Measurements from ENCODE around the gene TGFBR3L. TPM values are rescaled to one million over a fixed set of nuclear protein-coding genes. Genes with fewer than 3 reads are reported as not detected.

TGFBR3L gene
- total and polyA plus RNA-seq, 2 of the 8 experiments (the other 6 are each of a cell fraction or from before 2014, with no cell fraction given) = 3.1 to 3.7 TPM

DNA sequence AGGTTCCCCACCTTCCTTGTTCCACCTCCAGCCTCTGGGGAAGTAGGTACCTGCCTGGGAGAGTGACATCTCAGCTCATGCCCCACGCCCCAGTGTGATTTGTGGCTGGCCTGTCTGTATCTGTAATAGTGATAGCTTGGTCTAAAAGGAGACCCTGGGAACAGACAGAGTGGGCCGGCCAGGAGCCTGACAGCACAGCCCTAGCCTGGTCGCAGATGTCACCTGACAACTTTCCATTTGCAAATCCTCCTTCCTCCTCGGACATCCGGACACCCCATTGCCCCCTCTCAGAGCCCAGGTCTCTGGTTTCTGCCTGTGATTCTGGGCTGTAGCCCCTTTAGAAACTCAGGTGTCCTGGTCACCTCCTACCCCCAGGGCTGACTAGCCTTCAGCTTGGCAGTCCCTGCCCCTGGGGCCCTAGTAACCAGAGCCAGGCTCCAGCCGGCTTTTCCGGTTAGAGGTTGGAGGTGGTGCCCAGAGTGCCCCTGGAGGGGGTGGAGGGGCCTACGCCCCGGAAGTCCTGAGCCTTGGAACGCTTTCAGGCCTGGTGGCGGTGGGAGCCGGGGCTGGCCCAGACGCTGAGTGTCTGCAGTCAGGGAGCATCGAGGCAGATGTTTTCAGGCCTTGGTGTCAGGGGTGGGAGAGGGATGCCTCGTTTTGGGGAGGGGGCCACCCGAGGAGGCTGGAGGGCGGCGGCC, 19.9 kb upstream of the TGFBR3L start:
- WGBS, 2 experiments (ENCODE audit: extremely low coverage in 1 of 2, insufficient coverage in 1 of 2, insufficient read length in 1 of 2, insufficient replicate concordance in 2 of 2, low coverage in 1 of 2, low lambda C conversion rate in 2 of 2, missing lambda C conversion rate in 1 of 2) = 81% methylated on average over 14 of the region's 18 CpGs; no CpG with 5 or more reads in 1 of the 2 experiments
- Histone ChIP-seq H4K5ac (ENCODE audit: insufficient read length, low read depth, low read length) (no peak overlapping the region), H3K4me3 (ENCODE audit: extremely low read depth in 1 of 4, insufficient read depth in 2 of 4, low read depth in 3 of 4, low read length in 4 of 4) (no peak overlapping the region), H2BK20ac (ENCODE audit: low read length) (no peak overlapping the region), H3K36me3 (ENCODE audit: control insufficient read depth in 2 of 4, insufficient read depth in 4 of 4, low read length in 3 of 4) (no peaks in the 10 kb centered on the region), H3K4me2 (ENCODE audit: insufficient read depth in 1 of 2, low read depth in 2 of 2, low read length in 2 of 2) (no peak overlapping the region), H2AK5ac (ENCODE audit: low read depth, low read length) (0 out of 2 replicates have a peak overlapping the region, but pooled peaks have one; percentile 24), H2BK12ac (ENCODE audit: low read depth, low read length) (no peak overlapping the region), H3K9me3 (ENCODE audit: insufficient read depth in 2 of 2, low read depth in 1 of 2, low read length in 1 of 2) (no peaks in the 10 kb centered on the region), H2AFZ (ENCODE audit: low read length) (no peak overlapping the region), H3K4me1 (replicated peaks in 1 of 4; ENCODE audit: control insufficient read depth in 3 of 4, insufficient read depth in 4 of 4, low read length in 3 of 4) (peaks cover 0 to 4% (median 0%) of the 10 kb centered on the region in 4 experiments; a peak in 2 of 7 replicates), H3K27ac (ENCODE audit: low read depth, low read length) (no peak overlapping the region), H2BK15ac (ENCODE audit: low read length) (no peak overlapping the region), H3K79me1 (ENCODE audit: low read depth, low read length) (no peaks in the 10 kb centered on the region), H3K14ac (ENCODE audit: insufficient read length) (no peak overlapping the region), H3K79me2 (ENCODE audit: control insufficient read depth in 1 of 2, insufficient read depth in 2 of 2, low read length in 2 of 2) (no peaks in the 10 kb centered on the region), H3K9ac (replicated peaks in 1 of 4; ENCODE audit: extremely low read depth in 1 of 4, low read depth in 3 of 4, low read length in 3 of 4) (no peak overlapping the region), H4K91ac (replicated peaks; ENCODE audit: insufficient read length, low read length) (no peak overlapping the region), H4K20me1 (replicated peaks in 1 of 2; ENCODE audit: control insufficient read depth in 1 of 2, insufficient read depth in 2 of 2, low read length in 2 of 2) (peaks cover 0 to 3% of the 10 kb centered on the region in 2 experiments), H3K27me3 (replicated peaks in 1 of 4; ENCODE audit: control insufficient read depth in 3 of 4, extremely low read depth in 1 of 4, insufficient read depth in 3 of 4, low read length in 3 of 4) (no peaks in the 10 kb centered on the region; a peak in 1 of 7 replicates), H3K23ac (ENCODE audit: insufficient read length) (no peak overlapping the region), H3K56ac (replicated peaks; ENCODE audit: insufficient read length, low read depth, low read length) (no peak overlapping the region), H2BK120ac (replicated peaks; ENCODE audit: low read depth, low read length) (no peak overlapping the region), H2BK5ac (ENCODE audit: low read depth, low read length) (no peak overlapping the region), H3K18ac (ENCODE audit: extremely low read depth, low read length) (no peak overlapping the region), H4K8ac (ENCODE audit: extremely low read depth, insufficient read depth, low read length) (no peak overlapping the region), H3K4ac (replicated peaks; ENCODE audit: insufficient read length, low read depth, low read length) (no peak overlapping the region), H3K23me2 (ENCODE audit: low read depth, low read length) (no peaks in the 10 kb centered on the region)
- FAIRE-seq (no peak), DNase-seq (ENCODE audit: low read depth in 1 of 2, low spot score in 2 of 2) (no peak)
- TF ChIP-seq GTF2F1 (IDR thresholded peaks at IDR 0.05; ENCODE audit: borderline replicate concordance, low read depth, low read length) (no peak), KDM5A (IDR thresholded peaks at IDR 0.05; ENCODE audit: low read length) (no peak), POLR2AphosphoS5 (IDR thresholded peaks at IDR 0.05; ENCODE audit: low read depth, low read length) (no peak), FOSL1 (IDR thresholded peaks at IDR 0.05; ENCODE audit: insufficient read depth, low read depth, low read length) (no peak), HDAC6 (IDR thresholded peaks at IDR 0.05; ENCODE audit: low read depth, low read length) (no peak), CBX8 (IDR thresholded peaks at IDR 0.05; ENCODE audit: borderline replicate concordance, low read depth, low read length) (no peak)
- TF ChIP-seq, protein P1, sequence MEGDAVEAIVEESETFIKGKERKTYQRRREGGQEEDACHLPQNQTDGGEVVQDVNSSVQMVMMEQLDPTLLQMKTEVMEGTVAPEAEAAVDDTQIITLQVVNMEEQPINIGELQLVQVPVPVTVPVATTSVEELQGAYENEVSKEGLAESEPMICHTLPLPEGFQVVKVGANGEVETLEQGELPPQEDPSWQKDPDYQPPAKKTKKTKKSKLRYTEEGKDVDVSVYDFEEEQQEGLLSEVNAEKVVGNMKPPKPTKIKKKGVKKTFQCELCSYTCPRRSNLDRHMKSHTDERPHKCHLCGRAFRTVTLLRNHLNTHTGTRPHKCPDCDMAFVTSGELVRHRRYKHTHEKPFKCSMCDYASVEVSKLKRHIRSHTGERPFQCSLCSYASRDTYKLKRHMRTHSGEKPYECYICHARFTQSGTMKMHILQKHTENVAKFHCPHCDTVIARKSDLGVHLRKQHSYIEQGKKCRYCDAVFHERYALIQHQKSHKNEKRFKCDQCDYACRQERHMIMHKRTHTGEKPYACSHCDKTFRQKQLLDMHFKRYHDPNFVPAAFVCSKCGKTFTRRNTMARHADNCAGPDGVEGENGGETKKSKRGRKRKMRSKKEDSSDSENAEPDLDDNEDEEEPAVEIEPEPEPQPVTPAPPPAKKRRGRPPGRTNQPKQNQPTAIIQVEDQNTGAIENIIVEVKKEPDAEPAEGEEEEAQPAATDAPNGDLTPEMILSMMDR (IDR thresholded peaks at IDR 0.05; ENCODE audit: control extremely low read depth in 1 of 3, insufficient read depth in 1 of 3, low read depth in 1 of 3, low read length in 3 of 3) = peak in 1 of 3 experiments; percentile 14; a peak in 1 of 4 replicates
- TF ChIP-seq, protein P2, sequence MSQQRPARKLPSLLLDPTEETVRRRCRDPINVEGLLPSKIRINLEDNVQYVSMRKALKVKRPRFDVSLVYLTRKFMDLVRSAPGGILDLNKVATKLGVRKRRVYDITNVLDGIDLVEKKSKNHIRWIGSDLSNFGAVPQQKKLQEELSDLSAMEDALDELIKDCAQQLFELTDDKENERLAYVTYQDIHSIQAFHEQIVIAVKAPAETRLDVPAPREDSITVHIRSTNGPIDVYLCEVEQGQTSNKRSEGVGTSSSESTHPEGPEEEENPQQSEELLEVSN (IDR thresholded peaks at IDR 0.05) = no peak
- POLR2A ChIA-PET (ENCODE audit: partially characterized antibody) = interaction anchor here (0.6 to 1.6 kb wide), 3 partner anchors 9 to 23 kb away, joined by 3 to 4 read pairs (median 4); partner anchors contain the start of gene MAP2K7
- CTCF ChIA-PET (ENCODE audit: partially characterized antibody) = interaction anchor here (1.0 to 2.0 kb wide), 2 partner anchors 26 to 42 kb away, joined by 4 to 6 read pairs; no protein-coding TSS in a partner anchor

Measured in H1 (cell line).